NOMO-1 (cell line): ENCODE data around the gene PAM.

Experiments used
- DNase-seq, 2 experiments: peaks; one replicate each; lab custom pipeline; 2025; ENCODE audit not compliant: unreplicated experiment in 2 of 2; lab: John Stamatoyannopoulos, UW

The PAM gene

DNA sequence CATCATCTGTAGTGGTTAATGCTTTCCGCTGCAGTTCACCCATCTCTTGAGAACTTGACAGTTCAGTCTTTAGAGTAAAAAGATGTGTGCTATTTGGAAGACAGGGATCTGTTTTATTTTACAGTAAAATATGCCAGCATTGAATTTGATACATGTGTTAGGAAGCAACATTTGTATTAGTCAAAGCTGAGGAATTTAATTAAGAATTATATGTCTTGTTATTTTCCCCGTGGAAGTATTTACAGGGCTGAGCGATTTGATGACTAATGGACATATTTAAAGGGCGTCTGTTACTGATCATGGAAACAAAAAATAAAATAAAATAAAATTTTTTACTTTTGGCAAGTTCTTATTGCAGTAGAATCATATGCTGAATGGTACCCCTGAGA is 101.3 kb downstream of the PAM start:
- no peak for DNase-seq

DNA sequence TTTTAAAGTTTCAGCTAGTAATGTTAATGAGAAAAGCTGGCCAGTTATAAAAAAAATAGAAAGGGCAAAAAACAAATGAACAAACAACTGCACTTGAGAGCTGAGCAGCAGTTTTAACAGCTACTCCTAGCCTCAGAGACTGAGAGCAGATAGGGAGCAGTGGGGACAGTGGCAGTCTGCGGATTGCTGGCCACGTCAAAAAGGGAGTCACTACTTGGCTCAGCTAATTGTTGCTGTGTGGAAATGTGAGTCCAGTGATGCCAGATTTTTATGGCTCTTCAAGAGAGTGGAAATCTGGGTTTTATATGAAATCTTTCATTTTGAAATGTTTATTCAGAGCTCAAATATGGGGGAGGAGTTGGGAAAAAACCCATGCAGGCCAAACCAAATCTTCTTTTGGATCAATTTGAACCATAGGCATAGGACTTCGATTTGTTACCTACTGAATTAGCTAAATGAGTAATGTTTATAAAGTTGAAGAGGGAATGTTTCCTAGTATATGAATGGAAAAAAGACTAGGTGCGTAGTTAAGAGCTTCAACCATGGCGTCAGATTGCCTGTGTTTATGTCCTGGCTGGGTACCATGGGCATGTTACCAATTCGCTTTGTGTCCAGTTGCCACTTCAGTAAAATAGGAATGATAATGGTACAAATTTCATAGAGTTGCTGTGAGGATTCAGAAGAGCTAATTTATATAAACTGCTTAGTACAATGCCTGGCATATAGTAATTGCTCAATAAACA is 102.1 kb downstream of the PAM start:
- no peak for DNase-seq

- no peak for DNase-seq
These were observed 103.1 kb downstream of the PAM start for GRCh38 chr5:102858221-102858620.

DNA sequence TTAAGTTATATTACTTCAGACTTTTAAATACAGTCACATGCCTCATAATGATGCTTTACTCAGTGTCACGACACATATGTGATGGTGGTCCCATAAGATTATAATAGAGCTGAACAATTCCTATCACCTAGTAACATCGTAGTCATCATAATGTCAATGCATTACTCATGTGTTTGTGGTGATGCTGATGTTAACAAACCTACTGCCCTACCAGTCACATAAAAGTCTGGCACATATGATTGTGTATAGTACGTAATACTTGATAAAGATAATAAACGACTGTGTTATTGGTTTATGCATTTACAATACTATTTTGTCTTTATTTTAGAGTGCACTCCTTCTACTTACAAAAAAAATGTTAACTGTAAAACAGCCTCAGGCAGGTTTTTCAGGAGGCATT is 103.7 kb downstream of the PAM start:
- no peak for DNase-seq

GRCh38 chr5:102860035-102860434 is 104.9 kb downstream of the PAM start:
- DNase-seq, result no peak

- DNase-seq, result no peak
These were observed 108.0 kb downstream of the PAM start for GRCh38 chr5:102863058-102863457.

- no peak for DNase-seq
These were observed 108.9 kb downstream of the PAM start for GRCh38 chr5:102863764-102864560.

GRCh38 chr5:102865171-102865509 is 110.0 kb downstream of the PAM start:
- DNase-seq, result no peak

GRCh38 chr5:102865510-102866236 is 110.6 kb downstream of the PAM start:
- DNase-seq, result peak; percentile 26 to 43

DNA sequence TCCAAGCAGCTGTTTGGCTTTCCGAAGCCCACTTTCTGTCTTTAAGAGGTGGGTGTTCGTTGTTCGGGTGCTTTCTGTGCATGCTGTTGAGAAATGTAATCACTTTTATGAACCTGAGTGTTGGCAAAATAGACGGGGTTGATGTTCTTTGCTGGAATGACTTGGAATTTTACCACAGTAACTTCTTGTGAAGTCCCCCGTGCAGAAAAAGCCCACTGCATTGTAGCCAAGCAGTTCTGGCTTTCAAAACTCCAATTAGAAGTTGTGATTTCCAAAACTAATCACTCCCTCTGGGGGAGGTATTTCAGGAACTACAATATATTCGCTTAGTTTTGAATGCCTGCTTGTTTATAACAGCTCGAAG is 111.1 kb downstream of the PAM start:
- DNase-seq, result no peak

- peak in 1 of 2 experiments; percentile 72 for DNase-seq
These were observed 113.0 kb downstream of the PAM start for GRCh38 chr5:102867992-102868662.

GRCh38 chr5:102869230-102869629 is 114.1 kb downstream of the PAM start:
- DNase-seq, result no peak

- DNase-seq, result peak in 1 of 2 experiments; percentile 14
These were observed 118.4 kb downstream of the PAM start for GRCh38 chr5:102873379-102873932.

GRCh38 chr5:102874054-102874453 is 118.9 kb downstream of the PAM start:
- peak in 1 of 2 experiments; percentile 13 for DNase-seq

GRCh38 chr5:102875721-102876123 is 120.6 kb downstream of the PAM start:
- DNase-seq, result no peak

GRCh38 chr5:102876610-102877009 is 121.5 kb downstream of the PAM start:
- DNase-seq, result no peak

DNA sequence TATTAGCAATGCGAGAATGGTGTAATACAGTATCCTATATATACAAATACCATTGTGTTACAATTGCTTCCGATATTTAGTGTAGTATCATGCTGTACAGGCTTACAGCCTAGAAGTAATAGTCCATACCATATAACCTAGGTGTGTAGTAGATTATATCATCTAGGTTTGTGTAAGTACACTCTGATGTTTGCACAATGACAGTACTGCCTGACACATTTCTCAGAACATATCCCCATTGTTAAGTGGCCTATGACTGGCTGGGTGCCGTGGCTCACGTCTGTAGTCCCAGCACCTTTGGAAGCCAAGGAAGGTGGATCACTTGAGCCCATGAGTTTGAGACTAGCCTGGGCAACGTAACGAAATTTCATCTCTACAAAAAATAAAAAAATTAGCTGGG is 124.6 kb downstream of the PAM start:
- DNase-seq, result no peak

DNA sequence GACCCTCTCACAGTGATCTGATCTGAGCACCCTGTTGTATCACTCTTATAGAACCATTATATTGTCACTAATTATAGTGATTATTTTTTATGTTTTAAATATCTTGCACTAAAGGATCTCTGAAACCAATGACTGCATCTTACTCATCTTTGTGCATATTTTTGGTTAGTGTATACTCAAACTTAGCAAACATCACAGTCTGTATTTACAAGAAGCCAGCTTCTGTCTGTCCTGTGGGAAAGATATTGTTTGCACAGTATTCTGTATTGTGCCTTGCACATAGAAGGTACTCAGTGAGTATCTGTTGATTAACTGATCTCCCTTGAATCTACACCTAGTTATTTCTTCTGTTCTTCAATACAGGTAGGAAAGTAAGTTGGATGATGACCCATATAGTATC is 131.5 kb downstream of the PAM start:
- no peak for DNase-seq

- no peak for DNase-seq
These were observed 133.4 kb downstream of the PAM start for GRCh38 chr5:102888483-102888882.

DNA sequence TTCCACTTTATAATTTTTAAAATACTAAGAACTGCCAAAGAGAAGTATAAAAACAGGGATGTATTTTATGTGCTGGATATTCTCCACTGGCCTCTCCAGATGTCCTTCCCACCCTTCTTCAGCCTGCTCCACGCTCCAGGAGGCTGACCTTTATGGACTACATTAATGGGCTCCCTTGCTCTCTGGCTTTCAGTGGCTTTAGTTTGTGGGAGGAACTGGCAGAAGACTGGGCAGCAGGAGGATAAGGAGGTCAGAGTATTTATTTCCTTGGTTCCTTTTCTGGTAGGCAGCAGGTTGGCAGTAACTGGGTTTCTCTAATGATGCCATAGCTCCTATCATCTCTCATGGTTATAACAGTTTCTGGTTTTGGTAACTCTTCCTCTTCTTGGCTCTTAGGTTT is 133.9 kb downstream of the PAM start:
- DNase-seq, result no peak

DNA sequence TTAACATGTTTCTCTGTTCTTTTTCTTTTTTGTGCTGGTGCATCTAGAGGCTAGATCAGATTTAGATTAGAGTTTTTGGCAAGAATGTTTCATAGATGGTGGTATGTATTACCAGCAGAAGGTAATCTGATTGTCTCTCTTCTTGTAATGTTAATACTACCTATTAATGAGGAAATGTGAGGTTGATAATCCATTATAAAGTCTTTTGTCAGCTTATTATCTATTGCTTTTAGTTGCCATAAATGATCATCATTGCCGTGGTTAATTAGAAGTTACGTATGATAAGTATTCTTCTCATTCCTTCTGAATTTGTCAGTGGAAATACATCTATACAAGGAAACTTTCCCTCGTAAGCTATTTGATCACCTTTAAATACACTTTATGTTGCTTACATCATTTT is 135.0 kb downstream of the PAM start:
- DNase-seq, result no peak
